GM18526 (cell line): ENCODE measurements around the gene PSPN.

ENCODE experiments used
- POLR2A ChIP-seq: IDR thresholded peaks from 3 replicates; pipeline ENCODE4 v1.6.1; 2011; ENCODE audit not compliant: insufficient read length; ENCODE audit errors: extremely low read depth

Gene PSPN

DNA sequence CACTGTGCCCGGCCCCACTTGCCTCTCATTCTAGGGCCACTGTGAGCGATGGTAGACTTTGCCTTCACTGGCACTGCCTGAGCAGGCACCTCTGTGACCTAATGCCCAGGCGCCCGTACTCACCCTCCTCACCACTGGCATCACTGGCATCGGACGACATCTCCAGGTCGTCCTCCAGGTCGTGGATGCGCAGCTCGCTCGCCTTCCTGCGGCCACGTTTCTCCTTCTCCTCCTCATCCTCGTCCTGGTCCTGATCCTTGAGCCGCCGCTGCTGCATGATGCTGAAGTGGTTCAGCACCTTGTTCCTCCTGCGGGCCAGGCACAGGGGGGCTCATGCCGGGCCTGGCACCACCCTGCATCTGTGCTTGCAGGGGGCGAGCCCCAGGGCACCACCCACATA is 7.5 kb upstream of the PSPN start:
- no peak for TF ChIP-seq POLR2A

DNA sequence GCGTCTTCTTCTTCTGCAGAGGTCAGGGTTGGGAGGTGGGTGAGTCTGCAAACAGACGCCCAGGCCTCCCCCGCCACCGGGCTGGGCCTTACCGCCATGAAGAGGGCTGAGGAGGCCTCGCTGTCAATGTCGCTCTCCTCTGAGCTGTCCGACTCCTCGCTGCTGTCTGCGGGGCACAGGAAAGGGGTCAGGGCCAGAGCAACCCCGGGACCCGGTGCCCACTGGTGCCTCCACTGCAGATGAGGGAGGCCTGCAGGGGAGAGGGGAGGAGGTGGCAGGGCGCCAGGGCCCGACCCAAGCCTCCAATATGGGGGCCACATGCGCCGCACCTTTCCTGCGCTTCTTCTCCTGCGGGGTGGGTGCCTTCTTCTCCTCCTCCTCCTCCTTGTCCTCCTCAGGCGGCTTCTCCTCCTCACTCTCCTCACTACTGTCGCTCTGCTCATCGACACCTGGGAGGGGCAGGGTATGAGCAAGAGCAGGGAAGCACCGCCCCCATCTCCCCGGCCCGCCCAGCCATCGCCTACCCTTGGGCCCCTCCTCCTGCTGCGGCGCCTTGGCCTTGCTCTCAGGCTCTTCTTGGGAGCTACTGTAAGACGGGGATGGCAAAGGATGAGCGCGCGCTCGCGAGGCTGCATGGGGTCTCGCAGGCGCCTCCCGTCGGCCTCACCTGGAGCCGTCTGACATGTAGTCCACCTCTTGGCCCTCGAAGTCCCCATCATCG is 5.5 kb upstream of the PSPN start:
- TF ChIP-seq POLR2A = no peak

DNA sequence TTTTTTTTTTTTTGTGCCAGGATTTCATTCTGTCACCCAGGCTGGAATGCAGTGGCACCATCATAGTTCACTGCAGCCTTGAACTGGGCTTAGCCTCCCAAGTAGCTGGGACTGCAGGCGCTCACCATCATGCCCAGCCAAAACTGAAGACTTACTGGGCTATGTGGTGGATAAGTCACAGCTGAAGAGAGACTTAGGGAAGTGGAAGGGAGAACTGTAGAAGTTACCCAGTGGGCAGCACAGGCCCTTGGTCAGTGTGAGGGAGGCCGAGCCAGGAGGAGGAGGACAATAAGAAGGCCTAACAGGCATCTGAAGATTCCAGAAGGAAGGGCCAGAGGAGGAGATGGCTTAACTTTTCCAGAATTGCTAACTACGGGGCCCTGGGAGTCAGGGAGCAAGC is 4.0 kb upstream of the PSPN start:
- no peak for TF ChIP-seq POLR2A

DNA sequence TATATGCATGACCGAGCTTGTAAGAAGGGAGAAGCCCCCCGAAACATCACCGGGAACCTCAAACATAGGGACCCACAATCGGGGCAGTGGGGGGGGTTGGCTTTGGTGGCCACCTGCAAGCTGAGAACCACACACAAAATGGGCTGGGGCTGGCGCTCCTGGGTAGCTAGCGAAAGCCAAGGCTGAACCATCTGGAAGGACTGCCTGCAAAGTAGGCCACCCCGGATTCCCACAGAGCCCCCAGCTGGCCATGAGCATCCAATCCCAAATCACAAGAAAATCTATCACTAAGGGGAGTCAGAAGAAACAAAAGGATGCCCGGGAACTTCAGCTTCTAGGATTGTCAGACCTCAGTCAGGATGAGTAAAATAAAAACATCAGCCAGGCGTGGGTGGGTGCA is 2.8 kb upstream of the PSPN start:
- TF ChIP-seq POLR2A = no peak

DNA sequence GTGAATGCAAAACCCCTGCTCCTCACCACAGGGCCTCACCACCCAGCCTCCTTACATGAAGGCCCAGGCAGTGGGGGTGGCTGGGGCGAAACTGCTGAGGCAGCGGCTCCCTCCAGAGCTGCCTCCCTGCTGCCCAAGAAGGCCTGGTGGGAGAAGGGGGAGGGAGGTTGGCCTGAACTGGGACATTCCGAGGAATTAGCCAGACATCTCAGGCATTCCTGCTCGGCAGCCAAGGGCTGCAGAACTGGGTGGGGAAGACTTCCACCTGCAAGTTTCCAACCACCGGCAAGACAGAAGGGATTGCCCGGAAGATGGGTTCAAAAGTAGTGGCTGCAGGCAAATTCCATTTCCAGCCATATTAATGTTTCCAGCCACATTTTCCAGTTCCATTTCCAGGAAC is 2.3 kb upstream of the PSPN start:
- TF ChIP-seq POLR2A = no peak

DNA sequence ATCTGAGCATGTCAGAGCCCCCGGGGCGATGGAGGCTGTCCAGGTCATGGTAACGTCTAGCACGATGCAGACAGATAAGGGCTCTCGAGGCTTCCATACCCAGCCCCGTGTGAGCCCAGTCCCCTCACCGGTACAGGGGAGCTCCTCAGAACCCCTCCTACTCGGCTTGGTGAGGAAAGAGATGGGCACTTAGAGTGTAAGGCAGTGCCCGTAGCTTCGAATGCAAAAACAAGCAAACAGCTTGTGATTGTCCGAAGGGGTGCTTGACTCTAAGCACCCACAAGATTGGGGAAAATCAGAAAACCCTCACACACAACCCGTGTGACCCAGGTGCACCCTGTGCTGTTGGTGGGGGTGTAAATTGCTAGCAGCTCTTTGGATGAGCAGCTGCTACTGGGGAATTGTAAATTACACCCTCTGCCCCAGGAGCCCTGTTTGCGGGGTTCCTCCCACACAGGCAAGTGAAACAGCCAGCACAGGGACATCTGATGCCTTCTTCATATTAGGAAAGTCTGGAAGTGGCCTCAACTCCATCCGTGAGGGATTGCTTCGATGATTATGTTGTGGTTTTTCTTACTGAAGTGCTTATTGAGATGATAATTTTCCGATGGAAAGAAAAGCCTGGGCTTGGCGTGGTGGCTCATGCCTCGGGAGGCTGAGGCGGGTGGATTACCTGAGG is 918 bp upstream of the PSPN start:
- TF ChIP-seq POLR2A = no peak

DNA sequence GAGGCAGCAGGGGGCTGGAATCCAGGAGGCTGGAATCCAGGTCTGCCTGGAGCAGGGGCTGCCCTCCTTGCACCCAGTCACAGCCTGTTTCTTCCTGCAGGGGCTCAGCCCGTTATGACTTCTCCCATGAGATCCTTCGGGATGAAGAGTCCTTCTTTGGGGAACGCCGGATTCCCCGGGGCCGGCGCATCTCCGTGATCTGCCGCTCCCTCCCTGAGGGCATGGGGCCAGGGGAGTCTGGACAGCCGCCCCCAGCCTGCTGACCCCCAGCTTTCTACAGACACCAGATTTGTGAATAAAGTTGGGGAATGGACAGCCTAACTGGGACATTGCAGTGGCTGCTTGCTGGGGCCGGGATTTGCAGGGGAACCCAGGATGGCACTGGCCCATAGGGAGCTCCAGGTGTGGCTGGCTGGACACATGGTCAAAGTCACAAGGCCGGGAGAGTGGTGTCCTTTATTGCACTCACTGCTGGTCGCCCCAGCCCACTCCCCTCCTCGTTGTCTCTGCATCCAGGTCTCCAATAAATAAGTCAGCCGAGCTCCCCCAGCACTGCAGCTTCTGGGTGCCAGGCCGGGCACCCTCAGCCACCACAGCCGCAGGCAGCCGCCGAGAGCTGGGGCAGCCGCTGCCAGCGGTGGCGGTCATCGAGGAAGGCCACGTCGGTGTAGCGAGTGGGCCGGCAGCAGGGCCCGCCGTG is 872 bp downstream of the PSPN start:
- no peak for TF ChIP-seq POLR2A

DNA sequence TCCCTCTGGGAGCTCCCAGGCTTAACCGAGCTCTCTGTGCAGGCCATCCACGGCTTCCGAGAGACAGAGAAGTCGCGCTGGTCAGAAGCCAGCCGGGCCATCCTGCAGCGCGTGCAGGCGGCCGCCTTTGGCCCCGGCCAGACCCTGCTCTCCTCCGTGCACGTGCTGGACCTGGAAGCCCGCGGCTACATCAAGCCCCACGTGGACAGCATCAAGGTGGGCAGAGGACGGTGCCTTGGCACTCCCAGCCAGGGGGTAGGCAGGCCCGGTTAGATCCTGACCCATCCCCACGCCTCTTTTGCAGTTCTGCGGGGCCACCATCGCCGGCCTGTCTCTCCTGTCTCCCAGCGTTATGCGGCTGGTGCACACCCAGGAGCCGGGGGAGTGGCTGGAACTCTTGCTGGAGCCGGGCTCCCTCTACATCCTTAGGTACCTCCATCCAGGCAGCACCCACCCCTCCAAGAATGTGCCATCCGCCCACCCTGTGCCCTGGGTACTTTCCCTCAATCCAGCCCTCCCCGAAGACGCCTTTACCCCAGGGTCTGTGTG is 1.5 kb downstream of the PSPN start:
- no peak for TF ChIP-seq POLR2A

DNA sequence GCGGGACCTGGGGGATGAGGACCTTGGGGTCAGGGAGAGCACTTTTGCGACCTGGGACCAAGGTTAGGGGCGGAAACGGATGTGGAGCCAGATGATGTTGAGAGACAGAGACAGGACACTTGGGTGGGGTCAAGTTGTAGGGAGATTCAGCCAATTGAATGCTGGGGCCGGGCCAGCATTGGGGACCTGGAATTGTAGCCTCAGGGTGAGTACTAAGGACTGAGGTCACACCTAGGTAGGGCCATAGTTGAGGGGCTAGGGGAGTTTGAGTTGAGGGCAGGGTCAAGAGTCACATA is 2.0 kb downstream of the PSPN start:
- TF ChIP-seq POLR2A = no peak

DNA sequence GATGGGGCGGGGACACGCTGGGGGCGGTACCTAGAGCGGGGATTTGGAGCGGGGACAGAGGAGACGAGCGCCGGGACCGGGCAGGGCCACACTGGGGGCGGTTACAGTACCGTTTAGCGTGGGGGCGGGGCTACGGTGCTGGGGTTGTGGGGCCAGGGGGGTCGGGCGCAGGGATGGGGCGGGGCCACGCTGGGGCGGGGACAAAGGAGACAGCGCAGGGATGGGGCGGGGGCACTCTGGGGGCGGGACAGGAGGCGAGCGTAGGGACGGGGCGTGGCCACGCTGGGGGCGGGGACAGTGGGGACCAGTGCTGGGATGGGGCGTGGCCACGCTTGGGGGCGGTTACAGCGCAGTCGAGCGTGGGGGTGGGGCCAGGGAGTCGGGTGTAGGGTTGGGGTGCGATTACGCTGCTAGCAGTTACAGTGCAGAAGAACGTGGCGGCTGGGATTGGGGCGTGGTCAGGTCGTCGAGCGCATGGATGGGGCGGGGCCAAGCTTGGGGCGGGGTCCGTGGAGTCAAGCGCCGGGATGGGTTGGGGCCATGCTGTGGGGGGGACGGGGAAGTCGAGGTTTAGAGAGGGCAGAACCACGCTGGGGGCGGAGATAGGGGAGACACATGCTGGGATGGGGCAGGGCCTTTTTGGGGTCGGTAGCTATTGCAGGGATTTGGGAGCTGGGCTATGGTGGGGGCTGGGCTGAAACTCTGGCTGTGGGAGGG is 2.5 kb downstream of the PSPN start:
- TF ChIP-seq POLR2A = peak; percentile 38

DNA sequence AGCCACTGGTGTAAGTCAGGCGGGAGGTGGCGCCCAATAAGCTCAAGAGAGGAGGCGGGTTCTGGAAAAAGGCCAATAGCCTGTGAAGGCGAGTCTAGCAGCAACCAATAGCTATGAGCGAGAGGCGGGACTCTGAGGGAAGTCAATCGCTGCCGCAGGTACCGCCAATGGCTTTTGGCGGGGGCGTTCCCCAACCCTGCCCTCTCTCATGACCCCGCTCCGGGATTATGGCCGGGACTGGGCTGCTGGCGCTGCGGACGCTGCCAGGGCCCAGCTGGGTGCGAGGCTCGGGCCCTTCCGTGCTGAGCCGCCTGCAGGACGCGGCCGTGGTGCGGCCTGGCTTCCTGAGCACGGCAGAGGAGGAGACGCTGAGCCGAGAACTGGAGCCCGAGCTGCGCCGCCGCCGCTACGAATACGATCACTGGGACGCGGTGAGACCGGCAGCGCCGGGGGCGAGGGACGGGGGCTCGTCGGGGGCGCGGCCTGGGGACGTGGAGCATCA is 3.1 kb downstream of the PSPN start, which contains the start of gene ALKBH7:
Gene ALKBH7, plus strand, starts transcription at position 201 of the 502 bp plus-strand sequence. Its CDS starts 27 bp downstream, at position 228.
- no peak for TF ChIP-seq POLR2A

DNA sequence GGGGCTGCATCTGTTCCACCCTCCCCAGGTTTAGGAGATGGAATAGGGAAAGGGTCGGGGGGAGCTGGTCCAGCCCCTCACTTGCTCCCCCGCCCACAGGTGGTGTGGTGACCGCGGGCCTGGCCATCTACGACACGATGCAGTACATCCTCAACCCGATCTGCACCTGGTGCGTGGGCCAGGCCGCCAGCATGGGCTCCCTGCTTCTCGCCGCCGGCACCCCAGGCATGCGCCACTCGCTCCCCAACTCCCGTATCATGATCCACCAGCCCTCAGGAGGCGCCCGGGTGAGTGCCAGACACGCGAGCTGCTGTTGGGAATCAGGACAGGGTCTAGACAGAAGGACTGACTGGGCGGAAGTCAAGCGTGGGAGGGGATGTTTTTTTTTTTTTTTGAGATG is 11.4 kb downstream of the PSPN start:
- TF ChIP-seq POLR2A = no peak

DNA sequence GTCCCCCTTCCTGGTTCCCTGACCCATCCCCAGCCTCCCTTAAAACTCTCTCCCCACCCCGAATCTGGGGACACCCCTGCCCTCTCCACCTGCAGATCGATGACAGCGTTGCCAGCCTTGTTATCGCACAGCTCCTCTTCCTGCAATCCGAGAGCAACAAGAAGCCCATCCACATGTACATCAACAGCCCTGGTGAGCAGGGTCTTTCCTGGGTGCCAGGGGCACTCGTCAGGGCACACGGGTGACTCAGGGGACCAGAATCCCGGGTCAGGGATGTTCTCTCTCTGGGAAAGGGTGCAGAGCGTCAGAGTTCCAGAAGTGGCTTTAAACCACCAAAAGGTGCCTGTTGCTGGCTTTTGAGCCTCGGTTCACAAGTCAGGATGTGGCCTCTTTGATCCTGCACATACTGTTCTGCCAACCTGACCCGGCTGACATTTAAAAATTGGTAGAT is 13.4 kb downstream of the PSPN start:
- no peak for TF ChIP-seq POLR2A

DNA sequence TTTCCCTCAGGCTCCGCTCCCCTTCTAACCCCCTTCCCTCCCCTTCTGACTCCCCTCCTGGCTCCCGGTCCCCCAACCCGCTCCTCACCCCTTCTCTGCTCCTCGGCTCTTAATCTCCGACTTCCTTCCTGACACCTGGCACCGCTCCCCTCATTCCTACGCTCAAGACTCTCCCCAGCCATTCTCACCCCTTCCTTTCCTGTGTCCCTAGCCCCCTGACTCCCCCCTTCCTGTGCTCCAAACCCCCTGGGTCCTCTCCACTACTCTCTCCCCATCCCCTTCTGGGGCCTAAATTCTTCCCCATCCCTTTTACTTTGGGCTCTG is 13.7 kb downstream of the PSPN start:
- TF ChIP-seq POLR2A = no peak

DNA sequence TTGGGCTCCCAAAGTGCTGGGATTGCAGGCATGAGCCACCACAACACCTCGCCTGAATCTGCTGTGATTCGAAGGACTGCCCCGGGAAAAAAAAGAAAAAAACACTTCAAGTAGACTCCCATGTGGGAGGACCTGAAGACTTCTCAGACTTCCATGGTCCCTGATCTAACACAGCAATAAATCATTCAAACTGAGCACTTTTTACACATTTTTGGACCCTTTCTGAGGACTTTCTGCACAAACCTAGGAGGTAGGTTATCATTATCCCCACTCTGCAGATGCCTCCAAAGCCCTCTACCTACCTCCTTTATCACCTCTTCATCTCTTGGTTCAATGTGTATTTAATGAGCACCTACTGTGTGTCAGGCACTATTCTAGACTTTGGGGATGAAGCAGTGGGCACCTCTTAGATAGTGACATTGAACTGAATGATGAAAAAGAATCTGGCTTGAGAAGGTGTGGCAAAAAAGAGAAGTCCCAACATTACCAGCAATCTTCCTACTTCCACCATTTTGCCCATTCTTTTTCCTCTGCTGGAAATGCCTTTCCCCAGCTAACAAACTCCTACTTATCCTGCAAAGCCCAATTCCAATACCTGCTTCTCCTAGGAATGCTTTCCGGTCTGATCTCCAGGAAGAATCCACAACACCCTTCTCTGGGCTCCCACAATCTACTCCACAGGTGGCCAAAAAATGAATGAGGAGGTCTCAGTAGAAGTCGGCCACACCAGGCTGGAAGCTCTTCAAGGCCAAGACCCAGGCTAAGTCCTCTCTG is 16.0 kb downstream of the PSPN start:
- TF ChIP-seq POLR2A = no peak

DNA sequence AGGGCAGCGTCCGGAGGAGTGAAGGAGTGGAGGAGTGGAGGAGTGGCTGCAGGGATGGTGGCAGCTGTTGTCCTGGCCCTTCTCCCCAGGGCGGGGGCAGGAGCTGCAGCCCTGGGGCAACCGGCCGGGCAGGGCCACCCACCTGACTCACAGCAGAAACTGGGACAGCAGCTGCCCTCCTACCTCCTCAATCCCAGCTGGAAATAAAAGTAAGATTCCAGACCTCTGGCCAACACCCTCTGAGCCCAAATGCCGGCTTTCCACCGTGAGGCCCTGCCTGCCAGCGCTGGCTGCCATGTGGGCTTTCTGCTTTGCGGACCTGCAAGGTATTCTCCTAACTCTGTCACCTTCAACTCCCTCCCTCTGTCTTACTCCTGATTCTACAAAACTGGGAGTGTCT is 17.7 kb downstream of the PSPN start:
- TF ChIP-seq POLR2A = no peak
